Measurements from ENCODE around the gene UBR1. TPM values are rescaled to one million over a fixed set of nuclear protein-coding genes. Genes with fewer than 3 reads are reported as not detected.
"Not testable (repeated sequence)": the region's sequence is repeated elsewhere in the genome, so short reads cannot be mapped to it uniquely, and the experiment has no call there.

The UBR1 gene
- total and polyA plus RNA-seq, 2 donors (not counting 1 experiment from before 2014, with no cell fraction given): 18.2 to 45.6 TPM

- TF ChIP-seq CTCF (conservative IDR thresholded peaks at IDR 0.05 in 1 of 2, IDR thresholded peaks at IDR 0.05 in 1 of 2; ENCODE audit: low read depth in 1 of 2, low read length in 2 of 2) (no peak), EZH2 (IDR thresholded peaks at IDR 0.05; ENCODE audit: low read length, missing control alignments) (no peak)
- H2AFZ ChIP-seq (ENCODE audit: low read length): no peak overlapping the region
- H3K4me3 ChIP-seq (replicated peaks in 1 of 4; ENCODE audit: control extremely low read depth in 1 of 4, insufficient read depth in 1 of 4, low read depth in 3 of 4, low read length in 4 of 4): no peak overlapping the region
- H3K79me2 ChIP-seq (ENCODE audit: control insufficient read depth, insufficient read depth, low read length): no peaks in the 10 kb centered on the region
- H3K9ac ChIP-seq (ENCODE audit: insufficient read depth, low read length): no peak overlapping the region
- H3K27ac ChIP-seq (ENCODE audit: insufficient read depth, low read length): no peak overlapping the region
- no peak for DNase-seq (ENCODE audit: low read depth in 2 of 2)
- no peaks in the 10 kb centered on the region for H4K20me1 ChIP-seq (ENCODE audit: control insufficient read depth, extremely low read depth, insufficient read depth, low read length)
- H3K27me3 ChIP-seq (ENCODE audit: control insufficient read depth, insufficient read depth, low read length): no peaks in the 10 kb centered on the region
- no peak overlapping the region for H3K4me2 ChIP-seq (ENCODE audit: extremely low read depth, insufficient read depth, low read length)
- H3K4me1 ChIP-seq (ENCODE audit: control insufficient read depth, extremely low read depth, insufficient read depth, low read length): no peaks in the 10 kb centered on the region
- H3K9me3 ChIP-seq (ENCODE audit: control insufficient read depth, insufficient read depth, low read depth, low read length): no peaks in the 10 kb centered on the region
- peaks cover 9% of the 10 kb centered on the region for H3K36me3 ChIP-seq (ENCODE audit: control insufficient read depth, insufficient read depth, low read length)
Measured at GRCh38 chr15:43007551-43007950, 98.3 kb downstream of the UBR1 start.

- Histone ChIP-seq H3K27me3 (ENCODE audit: control insufficient read depth, insufficient read depth, low read length) (no peaks in the 10 kb centered on the region), H3K79me2 (ENCODE audit: control insufficient read depth, insufficient read depth, low read length) (no peaks in the 10 kb centered on the region), H3K9ac (ENCODE audit: insufficient read depth, low read length) (no peak overlapping the region), H3K36me3 (ENCODE audit: control insufficient read depth, insufficient read depth, low read length) (peaks cover 9% of the 10 kb centered on the region), H3K27ac (ENCODE audit: insufficient read depth, low read length) (no peak overlapping the region), H4K20me1 (ENCODE audit: control insufficient read depth, extremely low read depth, insufficient read depth, low read length) (no peaks in the 10 kb centered on the region), H3K4me1 (ENCODE audit: control insufficient read depth, extremely low read depth, insufficient read depth, low read length) (no peaks in the 10 kb centered on the region), H3K9me3 (ENCODE audit: control insufficient read depth, insufficient read depth, low read depth, low read length) (no peaks in the 10 kb centered on the region), H2AFZ (ENCODE audit: low read length) (no peak overlapping the region), H3K4me3 (replicated peaks in 1 of 4; ENCODE audit: control extremely low read depth in 1 of 4, insufficient read depth in 1 of 4, low read depth in 3 of 4, low read length in 4 of 4) (no peak overlapping the region), H3K4me2 (ENCODE audit: extremely low read depth, insufficient read depth, low read length) (no peak overlapping the region)
- DNase-seq (ENCODE audit: low read depth in 2 of 2): no peak
- TF ChIP-seq EZH2 (IDR thresholded peaks at IDR 0.05; ENCODE audit: low read length, missing control alignments) (no peak), CTCF (conservative IDR thresholded peaks at IDR 0.05 in 1 of 2, IDR thresholded peaks at IDR 0.05 in 1 of 2; ENCODE audit: low read depth in 1 of 2, low read length in 2 of 2) (no peak)
Measured at GRCh38 chr15:43006991-43007390, 98.8 kb downstream of the UBR1 start.

GRCh38 chr15:43004886-43005595 is 100.8 kb downstream of the UBR1 start:
- not testable (repeated sequence) for H3K36me3 ChIP-seq (ENCODE audit: control insufficient read depth, insufficient read depth, low read length); H3K9ac ChIP-seq (ENCODE audit: insufficient read depth, low read length); H4K20me1 ChIP-seq (ENCODE audit: control insufficient read depth, extremely low read depth, insufficient read depth, low read length); H3K27me3 ChIP-seq (ENCODE audit: control insufficient read depth, insufficient read depth, low read length); H3K4me2 ChIP-seq (ENCODE audit: extremely low read depth, insufficient read depth, low read length); H3K4me1 ChIP-seq (ENCODE audit: control insufficient read depth, extremely low read depth, insufficient read depth, low read length); H3K79me2 ChIP-seq (ENCODE audit: control insufficient read depth, insufficient read depth, low read length); H2AFZ ChIP-seq (ENCODE audit: low read length); H3K27ac ChIP-seq (ENCODE audit: insufficient read depth, low read length); DNase-seq (ENCODE audit: low read depth in 2 of 2); H3K4me3 ChIP-seq (replicated peaks in 1 of 4; ENCODE audit: control extremely low read depth in 1 of 4, insufficient read depth in 1 of 4, low read depth in 3 of 4, low read length in 4 of 4); H3K9me3 ChIP-seq (ENCODE audit: control insufficient read depth, insufficient read depth, low read depth, low read length)
